Measurements from ENCODE around the gene LRRC63. TPM values are rescaled to one million over a fixed set of nuclear protein-coding genes. Genes with fewer than 3 reads are reported as not detected.
"Not testable (repeated sequence)": the region's sequence is repeated elsewhere in the genome, so short reads cannot be mapped to it uniquely, and the experiment has no call there.

Gene LRRC63
- 0.31 TPM for total RNA-seq (2013)
- polyA plus RNA-seq (under 1 TPM in 1 of 3 donors, not detected in 2; 0.36 TPM), polyA minus RNA-seq (not detected in 2 replicates), total RNA-seq (0.05 to 4.7 (median 0.34) reads per million in 11 experiments)

- Histone ChIP-seq H3K4me1 (ENCODE audit: control insufficient read depth in 1 of 2, insufficient read depth in 2 of 2, low read length in 2 of 2) (peaks cover 8 to 17% of the 10 kb centered on the region in 2 donors), H3K4me2 (replicated peaks; ENCODE audit: extremely low read depth, low read length, poor library complexity, severe bottlenecking) (peak within 1 kb of the TSS; percentile 78), H3K9ac (ENCODE audit: insufficient read depth, low read length, poor library complexity, severe bottlenecking) (peak within 1 kb of the TSS; percentile 42), H3K9me3 (replicated peaks in 1 of 2; ENCODE audit: control insufficient read depth in 1 of 2, insufficient read depth in 1 of 2, low read length in 2 of 2) (no peaks in the 10 kb centered on the region), H3K27ac (ENCODE audit: low read depth in 1 of 2, low read length in 2 of 2) (peak within 1 kb of the TSS; percentile 27 to 56), H2AFZ (ENCODE audit: insufficient read depth, low read depth, low read length, poor library complexity, severe bottlenecking) (peak within 1 kb of the TSS; percentile 88), H3K4me3 (replicated peaks in 1 of 3; ENCODE audit: low read depth in 2 of 3, low read length in 3 of 3) (peak within 1 kb of the TSS; percentile 52 to 98 (median 77)), H3K27me3 (ENCODE audit: control insufficient read depth in 2 of 2, insufficient read depth in 2 of 2, low read length in 2 of 2) (no peaks in the 10 kb centered on the region), H4K20me1 (ENCODE audit: insufficient read depth, low read length) (no peaks in the 10 kb centered on the region), H3K36me3 (replicated peaks in 1 of 2; ENCODE audit: control insufficient read depth in 1 of 2, insufficient read depth in 2 of 2, low read length in 2 of 2) (no peaks in the 10 kb centered on the region), H3K79me2 (ENCODE audit: insufficient read depth, low read length) (no peaks in the 10 kb centered on the region)
- no peaks in the 10 kb centered on the region for H3K27me3 Mint-ChIP-seq (ENCODE audit: low read depth in 3 of 3)
- H3K27ac Mint-ChIP-seq, result peak within 1 kb of the TSS; percentile 75 to 90 (median 88)
- WGBS (ENCODE audit: insufficient coverage), result under 1% methylated on average over 46 of the region's 53 CpGs
- H3K36me3 Mint-ChIP-seq, result no peaks in the 10 kb centered on the region
- peaks cover under 1 to 5% (median 3%) of the 10 kb centered on the region in 7 donors for H3K9me3 Mint-ChIP-seq
- H3K4me3 Mint-ChIP-seq, result peak within 1 kb of the TSS; percentile 87 to 98
- H3K4me1 Mint-ChIP-seq, result peaks cover 23% of the 10 kb centered on the region
- TF ChIP-seq CTCF (IDR thresholded peaks at IDR 0.05), result no peak
- peak; percentile 68 to 72 (median 72) for DNase-seq
- intact Hi-C loops (cut with micrococcal nuclease), result loop anchor here (5.0 to 10.0 kb wide), 2 partner anchors 44 to 47 kb away; no protein-coding TSS in a partner anchor
These were observed at the start of gene LRRC63 for GRCh38 chr13:46211483-46212351. TSS of gene LRRC63 (plus strand) at chr13:46211928. CDS start at chr13:46213035, 1,107 bp downstream.

- Mint-ChIP-seq H3K4me1 (peaks cover 67% of the 10 kb centered on the region), H3K36me3 (peaks cover 57 to 75% of the 10 kb centered on the region in 2 donors), H3K27ac (peak overlapping the region in 6 of 7 donors; percentile 58 to 91 (median 86))
- not testable (repeated sequence) for H3K9ac ChIP-seq (ENCODE audit: insufficient read depth, low read length, poor library complexity, severe bottlenecking); H3K9me3 Mint-ChIP-seq; H3K4me3 Mint-ChIP-seq; H2AFZ ChIP-seq (ENCODE audit: insufficient read depth, low read depth, low read length, poor library complexity, severe bottlenecking); H3K27me3 ChIP-seq (ENCODE audit: control insufficient read depth in 2 of 2, insufficient read depth in 2 of 2, low read length in 2 of 2); H3K27me3 Mint-ChIP-seq (ENCODE audit: low read depth in 3 of 3); H3K4me3 ChIP-seq (replicated peaks in 1 of 3; ENCODE audit: low read depth in 2 of 3, low read length in 3 of 3); H3K9me3 ChIP-seq (replicated peaks in 1 of 2; ENCODE audit: control insufficient read depth in 1 of 2, insufficient read depth in 1 of 2, low read length in 2 of 2); H3K4me2 ChIP-seq (replicated peaks; ENCODE audit: extremely low read depth, low read length, poor library complexity, severe bottlenecking); DNase-seq
- peak overlapping the region in 1 of 2 donors; percentile 41 for H3K27ac ChIP-seq (ENCODE audit: low read depth in 1 of 2, low read length in 2 of 2)
- H3K36me3 ChIP-seq (replicated peaks in 1 of 2; ENCODE audit: control insufficient read depth in 1 of 2, insufficient read depth in 2 of 2, low read length in 2 of 2), result peaks cover 43 to 56% of the 10 kb centered on the region in 2 donors
- peaks cover 66 to 72% of the 10 kb centered on the region in 2 donors for H3K4me1 ChIP-seq (ENCODE audit: control insufficient read depth in 1 of 2, insufficient read depth in 2 of 2, low read length in 2 of 2)
- intact Hi-C loops (cut with micrococcal nuclease), result loop anchor here in 1 of 2 donors (10.0 kb wide), 1 partner anchor 52 kb away; the partner anchor contains the start of gene LRRC63
- H3K79me2 ChIP-seq (ENCODE audit: insufficient read depth, low read length), result peaks cover 99% of the 10 kb centered on the region
- peaks cover 98% of the 10 kb centered on the region for H4K20me1 ChIP-seq (ENCODE audit: insufficient read depth, low read length)
- 93% methylated on average over 8 of the region's 36 CpGs for WGBS (ENCODE audit: insufficient coverage)
These were observed 49.0 kb upstream of the LRRC63 start for GRCh38 chr13:46162741-46163140.

All from CD14-positive monocyte (primary cell).